ENCODE data around the gene TRIAP1.
A peak's percentile ranks its signal among the peaks of the same experiment; 100 is the strongest.

The TRIAP1 gene

DNA sequence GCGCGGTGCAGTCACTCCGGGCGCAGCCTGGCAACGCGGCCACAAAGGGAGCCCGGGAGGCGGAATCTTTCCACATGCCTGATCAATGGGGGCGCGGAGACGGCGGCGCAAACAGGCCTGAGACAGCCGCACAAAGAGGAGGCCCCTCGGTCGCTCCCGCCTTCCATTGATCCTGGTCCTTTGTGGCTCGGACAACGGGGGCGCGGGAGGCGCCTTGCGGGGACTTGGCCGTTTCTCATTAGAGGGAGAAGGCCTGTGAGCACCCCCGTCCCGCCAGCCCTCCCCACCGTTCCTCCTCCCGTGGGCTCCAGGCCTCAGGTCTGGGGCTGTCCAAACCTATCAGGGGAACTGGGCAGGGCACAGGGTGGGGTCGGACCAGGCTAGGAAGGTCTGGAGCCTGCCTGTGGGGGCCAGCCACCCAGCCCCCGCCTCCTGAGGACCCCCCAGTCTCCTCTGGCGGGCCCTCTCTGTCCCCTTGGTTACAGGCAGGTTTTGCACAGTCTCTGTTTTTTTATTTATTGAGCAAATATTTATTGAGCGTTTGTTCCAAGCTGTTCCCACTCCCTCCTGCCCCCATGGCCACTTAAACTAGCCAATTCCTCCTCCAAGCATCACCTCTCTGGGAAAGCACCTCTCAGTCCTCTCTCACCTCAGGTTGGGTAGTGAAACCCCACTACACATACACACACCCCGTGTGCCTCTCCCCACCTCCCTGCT, 48.2 kb downstream of the TRIAP1 start:
- no peaks in the 10 kb centered on the region for H3K9me3 ChIP-seq (ENCODE audit: control insufficient read depth, insufficient read depth, low read length)
- H3K4me1 ChIP-seq (ENCODE audit: control insufficient read depth, insufficient read depth, low read length): peaks cover 12% of the 10 kb centered on the region
- no peaks in the 10 kb centered on the region for H3K36me3 ChIP-seq (ENCODE audit: control insufficient read depth, insufficient read depth, low read length)
- no peaks in the 10 kb centered on the region for H3K27me3 ChIP-seq (ENCODE audit: control insufficient read depth, insufficient read depth, low read length)
- H3K4me3 ChIP-seq (ENCODE audit: low read depth, low read length): no peak overlapping the region
- H3K9ac ChIP-seq (ENCODE audit: low read depth, low read length): no peak overlapping the region

DNA sequence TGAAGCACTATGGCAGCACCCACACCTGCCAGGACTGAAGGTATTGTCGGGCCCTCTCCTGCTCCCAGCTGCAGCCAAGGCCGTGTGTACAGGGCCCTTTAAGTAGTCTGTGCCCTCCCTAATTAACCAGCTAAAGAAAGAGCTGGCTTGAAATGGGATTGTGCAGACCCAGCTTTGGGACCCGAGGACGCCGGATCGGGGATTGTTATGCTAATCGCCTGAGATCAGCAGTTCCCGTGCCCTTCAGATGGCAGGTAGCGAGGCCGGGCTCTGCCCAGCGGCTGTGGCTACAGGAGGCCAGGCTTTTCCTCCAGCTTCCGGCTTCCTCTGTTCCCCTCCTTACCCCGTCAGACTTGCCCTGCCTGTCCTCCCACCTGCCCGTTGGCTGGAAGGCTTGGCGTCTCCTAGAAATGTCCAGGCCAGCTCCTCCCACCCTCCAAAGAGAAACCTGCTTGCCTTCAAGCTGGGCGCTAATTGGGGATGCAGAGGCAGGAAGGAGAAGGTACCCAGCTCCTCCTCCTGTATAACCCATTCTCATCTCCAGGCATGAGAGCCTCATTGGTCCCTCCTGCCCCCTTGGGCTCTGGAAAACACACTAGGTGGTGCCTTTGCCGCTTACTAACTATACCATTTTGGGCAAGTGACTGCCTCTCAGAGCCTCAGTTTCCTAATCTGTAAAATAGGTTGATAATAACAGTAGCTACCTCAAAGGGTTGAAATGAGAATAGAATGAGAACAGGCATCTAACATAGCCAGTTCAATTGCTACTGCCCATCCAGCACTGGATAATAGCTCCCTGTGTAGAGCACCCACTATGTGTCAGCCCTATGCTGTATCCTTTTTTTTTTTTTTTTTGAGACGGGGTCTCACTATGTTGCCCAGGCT, 51.5 kb downstream of the TRIAP1 start:
- H3K4me3 ChIP-seq (ENCODE audit: low read depth, low read length): peak overlapping the region; percentile 23
- H3K27me3 ChIP-seq (ENCODE audit: control insufficient read depth, insufficient read depth, low read length): no peaks in the 10 kb centered on the region
- no peak overlapping the region for H3K9ac ChIP-seq (ENCODE audit: low read depth, low read length)
- no peaks in the 10 kb centered on the region for H3K9me3 ChIP-seq (ENCODE audit: control insufficient read depth, insufficient read depth, low read length)
- peaks cover 5% of the 10 kb centered on the region for H3K4me1 ChIP-seq (ENCODE audit: control insufficient read depth, insufficient read depth, low read length)
- no peaks in the 10 kb centered on the region for H3K36me3 ChIP-seq (ENCODE audit: control insufficient read depth, insufficient read depth, low read length)
